HEK293 (cell line): ENCODE data around the gene PRKAR2B.

Experiments
- CTCF ChIA-PET: fragments of 350-600 bp; formaldehyde crosslinking; extraction: SDS; loops from one replicate; lab custom pipeline; 2021; ENCODE audit warnings: antibody characterized with exemption; lab: Yijun Ruan, JAX
- POLR2A ChIA-PET: fragments of 300-600 bp; formaldehyde crosslinking; extraction: SDS; loops from one replicate; lab custom pipeline; 2020; ENCODE audit warnings: antibody characterized with exemption, inconsistent platforms; lab: Yijun Ruan, JAX
- H3K27ac ChIP-seq: fragments of 200-500 bp; sonication (Bioruptor generic); 2 replicates; pipeline ENCODE4 v1.5.1; 2014; ENCODE audit warnings: low read depth, low read length, control low read depth, inconsistent platforms; ENCODE audit errors: extremely low read depth
- H3K36me3 ChIP-seq, 2 experiments: fragments of 200-500 bp in 1 of 2; sonication (Bioruptor generic) in 1 of 2; 1 replicate in 1 of 2; 2 replicates in 1 of 2; pipeline ENCODE4 v1.5.1; 2014 to 2017; ENCODE audit warnings: inconsistent platforms in 2 of 2, low read length in 2 of 2; ENCODE audit not compliant: control insufficient read depth in 2 of 2, insufficient read depth in 1 of 2
- H3K4me1 ChIP-seq: fragments of 200-500 bp; sonication (Bioruptor generic); 2 replicates; pipeline ENCODE4 v1.5.1; 2014; ENCODE audit warnings: mild to moderate bottlenecking, low read length, inconsistent platforms; ENCODE audit not compliant: control insufficient read depth, insufficient read depth
- H3K4me3 ChIP-seq: 2 replicates; pipeline ENCODE4 v1.5.1; 2011; ENCODE audit warnings: low read depth, mild to moderate bottlenecking, control low read depth, low read length, moderate library complexity
- H3K9me3 ChIP-seq: fragments of 200-500 bp; sonication (Bioruptor generic); 2 replicates; pipeline ENCODE4 v1.5.1; 2014; ENCODE audit warnings: low read depth, low read length, inconsistent platforms; ENCODE audit not compliant: control insufficient read depth, insufficient read depth
- KLF9 ChIP-seq: fragments of 450-650 bp; formaldehyde crosslinking; IDR thresholded peaks from 2 replicates; pipeline ENCODE4 v1.5.1; 2016; ENCODE audit warnings: missing biosample characterization, missing genetic modification characterization, low read depth
- SP7 ChIP-seq: fragments of 450-650 bp; formaldehyde crosslinking; IDR thresholded peaks from 2 replicates; pipeline ENCODE4 v1.5.1; 2016; ENCODE audit warnings: missing biosample characterization, missing genetic modification characterization
- ZBTB11 ChIP-seq: fragments of 450-650 bp; formaldehyde crosslinking; conservative IDR thresholded peaks from 2 replicates; pipeline ENCODE4 v1.5.1; 2016; ENCODE audit warnings: low read depth, missing biosample characterization, missing genetic modification characterization
- ZNF26 ChIP-seq: fragments of 450-650 bp; formaldehyde crosslinking; IDR thresholded peaks from 2 replicates; pipeline ENCODE4 v1.5.1; 2016; ENCODE audit warnings: missing biosample characterization, missing genetic modification characterization
- ZNF350 ChIP-seq: fragments of 450-650 bp; formaldehyde crosslinking; IDR thresholded peaks from 2 replicates; pipeline ENCODE4 v1.5.0; 2017; ENCODE audit warnings: missing biosample characterization, mild to moderate bottlenecking, missing genetic modification characterization
- ZNF416 ChIP-seq: fragments of 450-650 bp; formaldehyde crosslinking; IDR thresholded peaks from 2 replicates; pipeline ENCODE4 v1.5.1; 2016; ENCODE audit warnings: missing biosample characterization, missing genetic modification characterization
- ZNF488 ChIP-seq: fragments of 450-650 bp; formaldehyde crosslinking; IDR thresholded peaks from 2 replicates; pipeline ENCODE4 v1.5.1; 2016; ENCODE audit warnings: missing biosample characterization, missing genetic modification characterization
- ZNF561 ChIP-seq: fragments of 450-650 bp; IDR thresholded peaks from 2 replicates; pipeline ENCODE4 v1.5.1; 2018; ENCODE audit warnings: missing biosample characterization, missing genetic modification characterization, borderline replicate concordance
- ZNF621 ChIP-seq: fragments of 450-650 bp; formaldehyde crosslinking; IDR thresholded peaks from 2 replicates; pipeline ENCODE4 v1.5.1; 2017; ENCODE audit warnings: missing biosample characterization, missing genetic modification characterization
- ZNF664 ChIP-seq: fragments of 450-650 bp; formaldehyde crosslinking; IDR thresholded peaks from 2 replicates; pipeline ENCODE4 v1.5.1; 2016; ENCODE audit warnings: missing biosample characterization, missing genetic modification characterization
- ZSCAN18 ChIP-seq: fragments of 450-650 bp; formaldehyde crosslinking; IDR thresholded peaks from 2 replicates; pipeline ENCODE4 v1.5.1; 2016; ENCODE audit warnings: missing biosample characterization, missing genetic modification characterization
- TF ChIP-seq, protein P1 (sequence below): fragments of 450-650 bp; formaldehyde crosslinking; IDR thresholded peaks from 2 replicates; pipeline ENCODE4 v1.5.1; 2016; ENCODE audit warnings: missing biosample characterization, missing genetic modification characterization

PRKAR2B gene

DNA sequence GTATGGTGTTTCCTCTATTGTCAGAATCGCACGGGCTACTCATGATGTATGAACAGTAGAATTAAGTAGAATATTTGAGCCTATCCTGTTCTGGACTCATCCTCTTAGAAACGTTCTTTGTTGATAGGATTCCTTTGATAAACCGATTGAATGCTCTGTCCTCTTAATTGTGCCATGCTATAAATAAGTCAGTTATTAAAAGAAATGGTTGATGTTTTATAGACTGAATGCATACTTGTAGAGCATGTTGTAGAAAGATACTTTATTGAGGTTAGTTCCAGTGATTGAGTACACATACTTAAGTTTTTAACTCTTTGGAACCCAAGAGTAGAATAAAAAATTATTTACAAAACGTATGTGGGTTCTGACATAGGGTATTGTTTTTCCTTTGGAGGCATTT, 69.4 kb downstream of the PRKAR2B start:
- no peaks in the 10 kb centered on the region for H3K36me3 ChIP-seq
- ChIA-PET POLR2A (interaction anchor here (0.6 kb wide), 1 partner anchor 393 kb away, joined by 3 read pairs; no protein-coding TSS in a partner anchor), CTCF (no interaction called here)
- no peak overlapping the region for H3K4me3 ChIP-seq
- no peaks in the 10 kb centered on the region for H3K9me3 ChIP-seq
- TF ChIP-seq KLF9 (no peak), SP7 (no peak), ZSCAN18 (tag by site-specific recombination) (no peak), ZNF561 (tag by site-specific recombination) (no peak), ZNF350 (tag by site-specific recombination) (no peak)
- TF ChIP-seq, protein P1, sequence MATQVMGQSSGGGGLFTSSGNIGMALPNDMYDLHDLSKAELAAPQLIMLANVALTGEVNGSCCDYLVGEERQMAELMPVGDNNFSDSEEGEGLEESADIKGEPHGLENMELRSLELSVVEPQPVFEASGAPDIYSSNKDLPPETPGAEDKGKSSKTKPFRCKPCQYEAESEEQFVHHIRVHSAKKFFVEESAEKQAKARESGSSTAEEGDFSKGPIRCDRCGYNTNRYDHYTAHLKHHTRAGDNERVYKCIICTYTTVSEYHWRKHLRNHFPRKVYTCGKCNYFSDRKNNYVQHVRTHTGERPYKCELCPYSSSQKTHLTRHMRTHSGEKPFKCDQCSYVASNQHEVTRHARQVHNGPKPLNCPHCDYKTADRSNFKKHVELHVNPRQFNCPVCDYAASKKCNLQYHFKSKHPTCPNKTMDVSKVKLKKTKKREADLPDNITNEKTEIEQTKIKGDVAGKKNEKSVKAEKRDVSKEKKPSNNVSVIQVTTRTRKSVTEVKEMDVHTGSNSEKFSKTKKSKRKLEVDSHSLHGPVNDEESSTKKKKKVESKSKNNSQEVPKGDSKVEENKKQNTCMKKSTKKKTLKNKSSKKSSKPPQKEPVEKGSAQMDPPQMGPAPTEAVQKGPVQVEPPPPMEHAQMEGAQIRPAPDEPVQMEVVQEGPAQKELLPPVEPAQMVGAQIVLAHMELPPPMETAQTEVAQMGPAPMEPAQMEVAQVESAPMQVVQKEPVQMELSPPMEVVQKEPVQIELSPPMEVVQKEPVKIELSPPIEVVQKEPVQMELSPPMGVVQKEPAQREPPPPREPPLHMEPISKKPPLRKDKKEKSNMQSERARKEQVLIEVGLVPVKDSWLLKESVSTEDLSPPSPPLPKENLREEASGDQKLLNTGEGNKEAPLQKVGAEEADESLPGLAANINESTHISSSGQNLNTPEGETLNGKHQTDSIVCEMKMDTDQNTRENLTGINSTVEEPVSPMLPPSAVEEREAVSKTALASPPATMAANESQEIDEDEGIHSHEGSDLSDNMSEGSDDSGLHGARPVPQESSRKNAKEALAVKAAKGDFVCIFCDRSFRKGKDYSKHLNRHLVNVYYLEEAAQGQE (tag by site-specific recombination) = no peak
- peaks cover 5% of the 10 kb centered on the region for H3K4me1 ChIP-seq
- no peak overlapping the region for H3K27ac ChIP-seq

- no peak overlapping the region for H3K27ac ChIP-seq
- no peaks in the 10 kb centered on the region for H3K36me3 ChIP-seq
- POLR2A ChIA-PET = no interaction called here
- TF ChIP-seq ZBTB11 (tag by site-specific recombination) = no peak
- CTCF ChIA-PET = no interaction called here
- no peak overlapping the region for H3K4me3 ChIP-seq
- H3K4me1 ChIP-seq = peaks cover 7% of the 10 kb centered on the region
- H3K9me3 ChIP-seq = no peaks in the 10 kb centered on the region
Observed at GRCh38 chr7:107115114-107115513, 70.6 kb downstream of the PRKAR2B start.

GRCh38 chr7:107115762-107116540, 71.4 kb downstream of the PRKAR2B start:
- CTCF ChIA-PET = interaction anchor here (1.0 kb wide), 1 partner anchor 34 kb away, joined by 3 read pairs; no protein-coding TSS in a partner anchor
- peaks cover 7% of the 10 kb centered on the region for H3K4me1 ChIP-seq
- no peaks in the 10 kb centered on the region for H3K9me3 ChIP-seq
- H3K27ac ChIP-seq = no peak overlapping the region
- no peaks in the 10 kb centered on the region for H3K36me3 ChIP-seq
- H3K4me3 ChIP-seq = no peak overlapping the region
- TF ChIP-seq ZNF621 (no peak), ZNF26 (tag by site-specific recombination) (no peak), ZNF488 (no peak), ZNF416 (tag by site-specific recombination) (no peak), ZNF664 (peak; percentile 48; the same call in 1 of the 2 replicates)
- TF ChIP-seq, all 188 proteins: peak for 1
- POLR2A ChIA-PET = no interaction called here
